Motor neuron (in vitro differentiated cells): Measurements from ENCODE around the gene RMND1. TPM values are rescaled to one million over a fixed set of nuclear protein-coding genes. Genes with fewer than 3 reads are reported as not detected.
A peak's percentile ranks its signal among the peaks of the same experiment; 100 is the strongest.

Experiments
- ATAC-seq, 8 experiments: fragments of 200-7000 bp; cut with Tn5 transposase; replicated peaks in 6 of 8; 2 replicates each; pipeline ENCODE4 v1.8.0; 2021; ENCODE audit warnings: mild to moderate bottlenecking in 8 of 8, moderate library complexity in 8 of 8
- H3K27ac ChIP-seq, 2 donors: fragments of 250-450 bp; sonication (Bioruptor Pico); 2 replicates each; pipeline ENCODE4 v1.9.0; 2021; ENCODE audit warnings: antibody characterized with exemption in 2 of 2, mild to moderate bottlenecking in 2 of 2, moderate library complexity in 1 of 2
- H3K4me1 ChIP-seq, 2 donors: fragments of 250-450 bp; sonication (Bioruptor Pico); replicated peaks in 1 of 2; 2 replicates each; pipeline ENCODE4 v1.6.1; 2021; ENCODE audit warnings: antibody characterized with exemption in 2 of 2, mild to moderate bottlenecking in 2 of 2, moderate library complexity in 1 of 2
- H3K4me3 ChIP-seq, 5 donors: fragments of 250-450 bp; sonication (Bioruptor Pico); 2 replicates each; pipeline ENCODE4 v1.9.0; 2021; ENCODE audit warnings: antibody characterized with exemption in 5 of 5, mild to moderate bottlenecking in 5 of 5, moderate library complexity in 4 of 5
- WGBS, 10 experiments: fragments of 450-650 bp; shearing (Covaris generic); methylation state at CpG; one replicate each; pipeline ENCODE4 v1.0.0; 2022; 5-methylcytosine and 5-hydroxymethylcytosine counted together
- in situ Hi-C, 9 experiments: fragments of 400-800 bp; cut with MboI; loops; one replicate each; pipeline ENCODE4 v1.15.0; 2021; ENCODE audit warnings: low sequenced_read_pairs in 9 of 9, low pct_unique_long_range_greater_than_20kb in 2 of 9; ENCODE audit not compliant: unreplicated experiment in 9 of 9
- total RNA-seq, 8 experiments: library from RNA; unstranded; fragments of 300-600 nt; gene quantifications; 2 replicates each; pipeline versions ENCODE4 v1.2.3 to v1.2.4, GENCODE V29; 2022

The RMND1 gene
- total RNA-seq, 8 experiments from 2014 or later: 25.2 to 50.1 (median 36.4) TPM

DNA sequence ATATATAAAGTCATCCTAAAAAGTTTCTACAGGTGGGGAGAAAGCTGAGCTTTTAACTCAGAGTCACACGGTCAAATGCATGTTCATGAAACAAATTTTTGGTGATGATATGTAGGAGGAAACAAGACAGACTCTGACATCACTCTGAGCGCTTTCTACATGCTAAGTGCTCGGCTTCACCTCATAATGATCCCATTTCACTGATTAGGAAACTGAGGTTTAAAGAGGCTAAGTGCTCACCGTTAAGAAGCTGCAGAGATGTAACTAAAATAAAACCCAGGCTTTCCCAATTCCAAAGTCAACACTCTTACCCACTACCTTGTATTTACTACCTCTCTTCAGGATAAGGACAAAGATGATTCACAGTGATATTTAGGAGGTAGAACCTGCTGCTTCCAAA is 4.7 kb downstream of the RMND1 start:
- ATAC-seq: no peak
- H3K4me1 ChIP-seq: no peaks in the 10 kb centered on the region
- H3K4me3 ChIP-seq: no peak overlapping the region
- WGBS, 10 experiments: 80 to 100% (median 97%) methylated on average over 1 to 4 of the region's 4 CpGs
- H3K27ac ChIP-seq: no peak overlapping the region
- in situ Hi-C loops: loop anchor here in 1 of 9 experiments (25.0 kb wide), 1 partner anchor 815 kb away; no protein-coding TSS in a partner anchor

DNA sequence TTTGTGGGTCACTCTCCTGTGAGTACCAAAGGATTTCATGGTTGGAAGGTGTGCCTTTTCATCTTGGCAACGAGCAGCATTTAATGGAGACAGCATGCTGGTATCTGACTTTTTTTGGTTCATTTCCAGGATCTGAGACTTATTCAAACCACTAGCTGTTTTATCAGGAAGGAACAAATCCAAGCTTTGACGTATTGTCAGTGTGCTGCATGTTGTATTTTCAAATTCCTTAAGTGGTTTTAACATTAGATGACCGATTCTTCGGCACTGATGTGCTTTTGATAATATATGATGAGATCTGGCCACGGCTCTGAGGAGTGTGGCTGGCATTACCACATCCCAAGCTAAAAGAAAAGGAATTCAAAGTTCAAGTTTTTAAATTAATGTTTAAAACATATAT is 6.4 kb downstream of the RMND1 start:
- ATAC-seq: no peak
- no peak overlapping the region for H3K4me3 ChIP-seq
- WGBS, 10 experiments: 21 to 100% (median 88%) methylated on average over 1 to 5 of the region's 5 CpGs
- in situ Hi-C loops: loop anchor here in 1 of 9 experiments (25.0 kb wide), 1 partner anchor 817 kb away; no protein-coding TSS in a partner anchor
- H3K27ac ChIP-seq: no peak overlapping the region
- peaks cover 0 to 6% of the 10 kb centered on the region in 2 donors for H3K4me1 ChIP-seq

DNA sequence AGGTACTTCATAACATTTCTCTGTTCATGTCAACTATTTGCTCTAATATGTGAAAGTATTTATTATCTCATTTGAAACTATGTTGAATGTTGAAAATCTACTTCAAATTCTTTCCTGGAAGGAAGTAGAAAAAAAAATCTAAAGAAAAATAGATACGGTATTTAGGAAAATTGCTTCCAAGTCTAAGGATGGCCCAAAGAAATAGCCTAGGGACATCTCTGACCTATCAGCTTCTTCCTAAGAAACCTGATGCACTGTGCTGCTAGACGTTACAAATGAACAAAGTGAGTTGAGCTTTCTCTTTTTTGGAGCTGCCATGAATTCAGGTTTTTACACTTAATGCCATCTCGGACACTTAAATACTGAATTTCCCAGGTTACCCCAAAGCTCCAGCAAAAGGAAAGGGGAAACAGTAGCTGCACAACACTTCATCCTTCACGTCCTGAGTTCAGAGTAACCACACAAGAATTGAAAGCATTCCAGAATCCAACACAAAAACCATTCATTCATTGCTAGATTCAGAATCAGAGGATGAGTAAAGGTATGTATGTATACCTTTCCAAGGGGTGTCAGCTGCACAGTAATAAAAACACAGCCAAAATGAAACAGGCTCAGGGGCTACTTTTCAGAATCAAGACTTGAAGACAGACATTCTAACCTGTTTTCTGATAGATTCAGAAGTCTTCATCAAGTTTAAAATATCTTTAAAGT is 7.9 kb downstream of the RMND1 start:
- WGBS, 10 experiments: 20 to 100% (median 91%) methylated on average over 1 to 4 of the region's 4 CpGs
- in situ Hi-C loops: loop anchor here in 1 of 9 experiments (25.0 kb wide), 1 partner anchor 818 kb away; no protein-coding TSS in a partner anchor
- Histone ChIP-seq H3K4me1 (peaks cover 0 to 6% of the 10 kb centered on the region in 2 donors), H3K27ac (no peak overlapping the region), H3K4me3 (no peak overlapping the region)
- no peak for ATAC-seq

GRCh38 chr6:151443454-151443853 is 8.5 kb downstream of the RMND1 start:
- WGBS, 10 experiments: 0 to 99% (median 74%) methylated on average over 1 to 5 of the region's 5 CpGs; no CpG with 5 or more reads in 1 of the 10 experiments
- in situ Hi-C loops: loop anchor here in 1 of 9 experiments (25.0 kb wide), 1 partner anchor 819 kb away; no protein-coding TSS in a partner anchor
- Histone ChIP-seq H3K4me3 (no peak overlapping the region), H3K27ac (no peak overlapping the region), H3K4me1 (peaks cover 0 to 6% of the 10 kb centered on the region in 2 donors)
- ATAC-seq: no peak

GRCh38 chr6:151442371-151442770 is 9.6 kb downstream of the RMND1 start:
- ATAC-seq: peak in 4 of 8 experiments; percentile 25 to 85 (median 66)
- in situ Hi-C loops: loop anchor here in 1 of 9 experiments (25.0 kb wide), 1 partner anchor 820 kb away; no protein-coding TSS in a partner anchor
- H3K4me3 ChIP-seq: no peak overlapping the region
- WGBS, 10 experiments: 73 to 100% (median 84%) methylated on average over 1 to 8 of the region's 9 CpGs; no CpG with 5 or more reads in 3 of the 10 experiments
- peaks cover 0 to 6% of the 10 kb centered on the region in 2 donors for H3K4me1 ChIP-seq
- no peak overlapping the region for H3K27ac ChIP-seq

DNA sequence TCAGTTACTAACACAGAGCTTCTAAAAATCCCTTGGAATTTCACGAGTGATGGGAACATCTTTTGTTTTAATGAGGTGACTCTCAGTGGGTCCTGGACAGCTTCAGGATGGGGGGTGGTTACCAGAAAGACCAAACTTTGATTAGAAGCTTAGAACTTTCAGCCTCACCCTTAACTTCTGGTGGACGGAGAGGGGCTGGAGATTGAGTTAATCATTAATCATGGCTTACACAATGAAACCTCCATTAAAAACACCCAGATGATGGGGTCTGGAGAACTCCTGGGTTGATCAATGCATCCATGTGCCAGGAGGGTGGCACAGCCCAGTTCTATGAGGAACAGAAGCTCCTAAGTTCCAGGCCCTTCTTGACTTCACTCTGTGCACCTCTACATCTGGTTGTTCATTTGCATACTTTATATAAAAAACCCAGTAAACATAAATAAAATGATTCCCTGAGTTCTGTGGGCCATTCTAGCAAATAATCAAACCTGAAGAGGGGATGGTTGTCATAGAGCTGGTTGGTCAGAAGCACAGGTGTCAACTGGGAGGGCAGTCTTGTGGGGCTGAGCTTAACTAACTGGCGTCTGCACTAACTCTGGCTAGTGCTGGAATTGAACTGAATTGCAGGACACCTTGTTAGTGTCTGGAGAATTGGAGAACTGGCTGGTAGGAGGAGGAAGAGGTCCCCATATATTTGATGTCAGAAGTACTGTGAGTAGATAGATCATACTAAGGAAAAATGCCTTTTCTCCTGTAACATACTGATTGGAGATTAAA is 10.3 kb downstream of the RMND1 start:
- H3K4me3 ChIP-seq: no peak overlapping the region
- no peak for ATAC-seq
- in situ Hi-C loops: loop anchor here in 1 of 9 experiments (25.0 kb wide), 1 partner anchor 821 kb away; no protein-coding TSS in a partner anchor
- H3K27ac ChIP-seq: no peak overlapping the region
- 14 to 100% (median 46%) methylated on average over 1 to 2 of the region's 3 CpGs; no CpG with 5 or more reads in 2 of the 10 experiments for WGBS, 10 experiments
- peaks cover 0 to 6% of the 10 kb centered on the region in 2 donors for H3K4me1 ChIP-seq

DNA sequence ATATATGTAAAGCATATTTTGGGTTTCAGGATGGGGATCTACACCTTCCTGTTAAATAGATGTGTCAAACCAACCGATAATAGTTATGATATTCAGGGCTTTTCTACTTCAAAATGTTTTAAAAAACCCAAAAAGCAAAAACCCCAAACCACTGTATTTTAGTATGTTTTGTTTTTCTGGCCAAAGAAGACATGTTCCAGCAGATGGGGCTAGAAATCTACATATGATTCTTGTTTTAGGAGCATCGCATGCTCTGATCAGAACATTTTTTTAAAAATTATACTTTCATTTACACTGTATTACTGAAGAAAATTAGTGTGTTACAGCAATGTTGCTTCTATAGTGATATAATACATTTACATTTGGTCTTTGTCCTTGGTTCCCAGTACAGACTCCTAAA is 11.0 kb downstream of the RMND1 start:
- Histone ChIP-seq H3K4me1 (peaks cover 0 to 6% of the 10 kb centered on the region in 2 donors), H3K27ac (no peak overlapping the region), H3K4me3 (no peak overlapping the region)
- WGBS, 10 experiments: 37 to 100% (median 93%) methylated on average over 2 of the region's 2 CpGs; no CpG with 5 or more reads in 2 of the 10 experiments
- no peak for ATAC-seq
- in situ Hi-C loops: loop anchor here in 1 of 9 experiments (25.0 kb wide), 1 partner anchor 821 kb away; no protein-coding TSS in a partner anchor

DNA sequence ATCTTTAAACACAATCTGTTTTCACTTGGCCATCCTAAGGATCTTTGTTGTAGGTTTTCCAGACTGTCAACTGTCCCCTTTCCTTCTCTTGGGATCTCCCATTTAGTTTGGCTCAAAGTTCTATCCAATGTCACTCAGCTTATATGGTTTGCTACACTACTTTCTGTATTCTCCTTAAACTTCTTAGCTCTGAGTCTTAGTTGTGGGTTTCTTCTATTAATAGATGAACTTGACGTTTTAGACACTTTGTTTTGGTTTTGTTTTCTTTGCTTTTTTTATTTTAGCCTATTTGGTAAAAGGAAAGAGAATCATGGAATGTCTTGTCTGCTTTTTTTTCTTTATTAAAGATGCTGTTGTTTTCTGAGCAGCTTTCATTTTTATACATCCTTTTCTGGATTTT is 11.4 kb downstream of the RMND1 start:
- peaks cover 0 to 6% of the 10 kb centered on the region in 2 donors for H3K4me1 ChIP-seq
- ATAC-seq: no peak
- in situ Hi-C loops: loop anchor here in 1 of 9 experiments (25.0 kb wide), 1 partner anchor 822 kb away; no protein-coding TSS in a partner anchor
- H3K4me3 ChIP-seq: no peak overlapping the region
- no peak overlapping the region for H3K27ac ChIP-seq
- WGBS, 10 experiments: 9 to 100% (median 78%) methylated on average over 1 of the region's 1 CpG; no CpG with 5 or more reads in 2 of the 10 experiments

DNA sequence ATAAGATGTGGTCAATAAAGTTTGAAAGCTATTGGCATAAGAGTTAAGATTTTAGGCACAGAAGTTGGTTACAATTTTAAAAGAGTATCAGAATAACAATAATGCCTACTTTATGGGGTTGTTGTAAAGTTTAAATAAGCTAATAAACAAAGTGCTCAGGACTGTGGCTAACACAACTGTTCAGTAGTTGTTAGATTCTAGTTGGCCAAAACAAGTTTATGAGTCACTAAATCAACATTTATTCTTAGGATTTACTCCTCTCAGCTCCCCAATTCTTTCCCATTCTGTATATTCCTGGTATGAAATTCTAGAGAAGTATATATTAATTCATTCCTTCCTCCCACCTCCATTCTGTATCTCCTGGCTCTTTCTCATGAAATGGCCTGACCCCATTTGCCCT is 14.5 kb downstream of the RMND1 start:
- H3K4me1 ChIP-seq: peaks cover 0 to 6% of the 10 kb centered on the region in 2 donors
- no peak for ATAC-seq
- no peak overlapping the region for H3K27ac ChIP-seq
- H3K4me3 ChIP-seq: no peak overlapping the region
- in situ Hi-C loops: loop anchor here in 1 of 9 experiments (25.0 kb wide), 1 partner anchor 825 kb away; no protein-coding TSS in a partner anchor

- Histone ChIP-seq H3K27ac (no peak overlapping the region), H3K4me3 (no peak overlapping the region), H3K4me1 (peaks cover 0 to 5% of the 10 kb centered on the region in 2 donors)
- in situ Hi-C loops: loop anchor here in 1 of 9 experiments (25.0 kb wide), 1 partner anchor 825 kb away; no protein-coding TSS in a partner anchor
- peak in 3 of 8 experiments; percentile 66 to 90 (median 86) for ATAC-seq
Observed at GRCh38 chr6:151436802-151437201, 15.1 kb downstream of the RMND1 start.

DNA sequence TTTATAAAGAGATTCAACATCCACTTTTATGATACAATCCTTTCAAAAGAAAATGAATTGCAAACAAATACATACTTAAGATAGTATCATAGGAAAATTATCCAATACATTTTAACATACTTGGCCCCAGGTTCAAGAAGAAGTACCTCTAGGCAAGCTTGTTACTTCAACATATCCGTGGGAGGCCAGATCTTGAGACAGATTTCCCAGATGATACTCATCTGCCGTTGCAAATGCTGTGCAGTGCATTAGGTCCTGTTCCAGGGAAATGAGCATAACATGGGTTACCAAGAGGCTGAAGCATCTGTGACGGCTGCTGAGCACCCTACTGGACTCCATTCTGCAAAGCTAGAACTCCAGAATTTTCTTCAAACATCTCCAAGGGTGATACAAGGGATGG is 15.6 kb downstream of the RMND1 start:
- H3K4me3 ChIP-seq: no peak overlapping the region
- WGBS, 10 experiments: 6 to 100% (median 100%) methylated on average over 1 to 3 of the region's 3 CpGs; no CpG with 5 or more reads in 3 of the 10 experiments
- no peak overlapping the region for H3K27ac ChIP-seq
- H3K4me1 ChIP-seq: no peaks in the 10 kb centered on the region
- in situ Hi-C loops: loop anchor here in 1 of 9 experiments (25.0 kb wide), 1 partner anchor 826 kb away; no protein-coding TSS in a partner anchor
- peak in 3 of 8 experiments; percentile 32 to 86 (median 32) for ATAC-seq

- in situ Hi-C loops: loop anchor here in 1 of 9 experiments (25.0 kb wide), 1 partner anchor 828 kb away; no protein-coding TSS in a partner anchor
- Histone ChIP-seq H3K4me3 (no peak overlapping the region), H3K27ac (no peak overlapping the region), H3K4me1 (no peaks in the 10 kb centered on the region)
- WGBS, 10 experiments: 0 to 100% (median 65%) methylated on average over 1 to 2 of the region's 2 CpGs; no CpG with 5 or more reads in 4 of the 10 experiments
- no peak for ATAC-seq
Observed at GRCh38 chr6:151434369-151434768, 17.6 kb downstream of the RMND1 start.
